Muscle layer of colon (tissue), 2 donors: ENCODE results near the gene TNFAIP8.

Source experiments
- H3K27ac ChIP-seq: one replicate; pipeline ENCODE4 v1.7.0; 2013; ENCODE audit warnings: low read depth, mild to moderate bottlenecking, low read length, moderate library complexity
- H3K27me3 ChIP-seq, 2 donors: one replicate each; pipeline ENCODE4 v1.7.0; 2013; ENCODE audit warnings: low read length in 2 of 2, mild to moderate bottlenecking in 2 of 2; ENCODE audit not compliant: insufficient read depth in 2 of 2, control insufficient read depth in 1 of 2
- H3K36me3 ChIP-seq: one replicate; pipeline ENCODE4 v1.7.0; 2013; ENCODE audit warnings: mild to moderate bottlenecking, low read length; ENCODE audit not compliant: insufficient read depth
- H3K4me1 ChIP-seq: one replicate; pipeline ENCODE4 v1.7.0; 2013; ENCODE audit warnings: mild to moderate bottlenecking, low read length; ENCODE audit not compliant: insufficient read depth
- H3K4me3 ChIP-seq, 2 donors: one replicate each; pipeline ENCODE4 v1.7.0; 2013; ENCODE audit warnings: low read length in 2 of 2, low read depth in 1 of 2, mild to moderate bottlenecking in 1 of 2, moderate library complexity in 1 of 2
- H3K9ac ChIP-seq: one replicate; pipeline ENCODE4 v1.7.0; 2013; ENCODE audit warnings: low read length
- H3K9me3 ChIP-seq: one replicate; pipeline ENCODE4 v1.7.0; 2013; ENCODE audit warnings: mild to moderate bottlenecking, low read length
- donor health status: abdominal sarcoma.
- donor health status: Adenocarcinoma of cecum.

The TNFAIP8 gene

DNA sequence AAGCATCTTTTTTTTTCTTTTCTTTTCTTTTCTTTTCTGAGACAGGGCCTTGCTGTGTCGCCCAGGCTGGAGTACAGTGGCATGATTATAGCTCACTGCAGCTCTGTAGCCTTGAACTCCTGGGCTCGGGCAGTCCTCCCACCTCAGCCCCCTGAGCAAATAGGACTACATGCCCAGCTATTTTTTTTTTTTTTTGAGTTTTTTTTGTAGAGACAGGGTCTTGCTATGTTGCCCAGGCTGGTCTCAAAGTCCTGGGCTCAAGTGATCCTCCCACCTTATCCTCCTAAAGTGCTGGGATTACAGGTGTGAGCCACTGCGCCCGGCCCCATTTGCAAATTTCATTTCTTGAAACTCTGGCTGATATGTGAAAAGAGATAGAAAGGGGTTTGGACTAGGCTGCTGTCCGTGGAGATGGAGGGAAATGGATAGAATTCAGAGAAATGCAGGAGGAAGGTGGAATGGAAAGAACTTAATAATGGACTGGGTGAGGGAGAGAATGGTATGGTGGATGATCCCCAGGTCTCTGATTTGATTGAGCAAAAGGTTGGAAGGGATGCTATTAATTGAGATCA, 32.9 kb downstream of the TNFAIP8 start:
- H3K9ac ChIP-seq: no peak overlapping the region
- H3K4me1 ChIP-seq: peaks cover 27% of the 10 kb centered on the region
- H3K36me3 ChIP-seq: no peaks in the 10 kb centered on the region
- no peaks in the 10 kb centered on the region for H3K27me3 ChIP-seq
- H3K4me3 ChIP-seq: peak overlapping the region in 1 of 2 donors; percentile 7
- H3K27ac ChIP-seq: peak overlapping the region; percentile 9
- H3K9me3 ChIP-seq: no peaks in the 10 kb centered on the region

DNA sequence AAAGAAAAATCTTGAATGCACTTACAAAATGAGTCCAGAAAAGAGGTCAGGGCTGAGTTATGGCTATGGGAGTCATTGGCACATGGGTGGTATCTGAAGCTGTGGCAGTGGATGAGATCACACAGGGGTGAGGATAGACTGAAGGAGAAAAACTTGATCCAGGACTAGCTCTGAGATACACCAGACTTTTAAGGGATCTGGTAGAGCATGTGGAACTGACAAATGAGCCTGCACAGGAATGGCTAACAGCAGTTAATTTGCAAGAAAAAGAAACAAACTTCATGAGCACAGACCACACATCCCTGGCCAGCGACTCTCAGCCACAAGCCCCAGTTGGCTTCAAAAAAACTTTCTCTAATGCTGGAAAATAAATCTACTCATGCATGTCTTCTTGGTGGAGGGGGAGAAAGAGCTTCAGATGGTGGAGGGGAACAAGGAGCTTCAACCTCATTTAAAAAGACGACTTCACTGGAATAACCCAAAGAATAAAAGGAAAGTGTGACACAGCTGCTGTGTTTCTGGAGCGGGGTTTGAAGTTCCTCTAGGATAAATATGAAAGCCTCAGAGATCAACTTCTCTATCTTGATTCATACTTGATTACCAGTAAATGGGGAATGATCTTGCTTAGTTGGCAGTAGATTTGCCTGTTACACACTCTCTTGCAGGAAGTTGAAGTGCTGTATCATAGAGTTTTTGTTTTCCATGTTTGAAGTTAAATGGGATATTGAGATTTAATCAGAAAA, 33.6 kb downstream of the TNFAIP8 start:
- Histone ChIP-seq H3K27me3 (no peaks in the 10 kb centered on the region), H3K36me3 (no peaks in the 10 kb centered on the region), H3K4me1 (peaks cover 27% of the 10 kb centered on the region), H3K4me3 (peak overlapping the region; percentile 7 to 10), H3K9me3 (no peaks in the 10 kb centered on the region), H3K27ac (peak overlapping the region; percentile 53), H3K9ac (no peak overlapping the region)

- Histone ChIP-seq H3K9ac (no peak overlapping the region), H3K27me3 (no peaks in the 10 kb centered on the region), H3K4me1 (peaks cover 20% of the 10 kb centered on the region), H3K4me3 (no peak overlapping the region), H3K36me3 (no peaks in the 10 kb centered on the region), H3K9me3 (no peaks in the 10 kb centered on the region), H3K27ac (no peak overlapping the region)
These were observed 34.6 kb downstream of the TNFAIP8 start for GRCh38 chr5:119390404-119390803.

- Histone ChIP-seq H3K4me1 (peaks cover 14% of the 10 kb centered on the region), H3K27me3 (no peaks in the 10 kb centered on the region), H3K9me3 (no peaks in the 10 kb centered on the region), H3K4me3 (no peak overlapping the region), H3K9ac (no peak overlapping the region), H3K36me3 (no peaks in the 10 kb centered on the region), H3K27ac (no peak overlapping the region)
These were observed 37.4 kb downstream of the TNFAIP8 start for GRCh38 chr5:119393201-119393691.

DNA sequence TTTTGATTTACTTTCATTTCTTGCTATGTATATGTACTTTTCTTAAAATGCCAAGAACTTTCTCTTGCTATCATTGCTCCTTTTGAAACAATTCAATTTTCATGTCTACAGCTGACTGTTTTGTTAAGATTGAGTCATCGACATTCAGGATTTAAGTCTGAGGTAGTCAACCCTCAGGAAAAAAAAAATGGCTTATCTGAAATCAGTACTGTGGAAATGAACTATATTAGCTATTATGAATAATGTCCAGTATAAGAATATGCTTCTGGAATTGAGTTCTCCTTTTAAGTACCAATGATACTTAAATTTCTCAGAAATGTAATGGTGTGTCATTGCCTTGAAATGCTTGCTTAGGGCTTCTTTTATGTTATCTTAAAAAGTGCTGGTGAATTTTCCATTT, 37.9 kb downstream of the TNFAIP8 start:
- Histone ChIP-seq H3K27me3 (no peaks in the 10 kb centered on the region), H3K4me1 (peaks cover 13% of the 10 kb centered on the region), H3K4me3 (no peak overlapping the region), H3K27ac (no peak overlapping the region), H3K36me3 (no peaks in the 10 kb centered on the region), H3K9ac (no peak overlapping the region), H3K9me3 (no peaks in the 10 kb centered on the region)

DNA sequence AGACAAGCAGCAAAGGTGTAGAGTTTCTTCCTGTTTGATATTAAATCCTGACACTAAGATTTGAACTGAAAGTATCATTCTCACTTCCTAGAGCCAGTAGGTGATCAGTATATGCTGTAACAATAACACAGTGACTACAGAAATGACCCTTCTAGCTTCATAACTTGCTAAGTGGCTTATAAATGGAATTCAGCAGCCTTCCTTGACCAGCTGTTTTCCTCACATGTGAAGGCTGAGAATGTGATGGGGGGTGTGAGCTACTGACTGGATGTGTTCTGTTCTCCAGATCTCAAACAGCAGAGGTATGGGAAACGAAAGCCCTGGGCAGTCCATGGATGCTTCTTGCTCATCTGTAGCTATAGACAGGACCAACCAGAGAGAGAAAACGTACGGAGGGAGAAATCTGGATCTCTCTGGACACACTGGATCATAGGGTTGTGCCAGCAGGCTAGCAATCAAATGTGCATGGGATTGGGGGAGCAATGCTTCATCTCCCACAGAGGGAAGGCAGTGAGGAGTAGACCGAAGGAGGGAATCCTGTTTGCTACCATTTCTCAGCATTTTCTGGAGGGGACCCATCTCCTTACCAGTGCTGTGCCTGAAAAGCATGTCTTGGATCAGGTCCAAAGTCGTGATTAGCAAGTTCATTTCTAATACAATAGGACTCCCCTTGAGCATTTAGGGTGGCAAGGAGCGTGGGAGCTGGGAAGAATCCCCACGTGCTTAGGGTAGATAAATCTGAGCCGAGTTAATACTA, 39.4 kb downstream of the TNFAIP8 start:
- Histone ChIP-seq H3K9me3 (no peaks in the 10 kb centered on the region), H3K9ac (no peak overlapping the region), H3K4me3 (no peak overlapping the region), H3K27me3 (no peaks in the 10 kb centered on the region), H3K27ac (no peak overlapping the region), H3K36me3 (no peaks in the 10 kb centered on the region), H3K4me1 (peaks cover 6% of the 10 kb centered on the region)

- Histone ChIP-seq H3K9me3 (no peaks in the 10 kb centered on the region), H3K27ac (no peak overlapping the region), H3K4me1 (peaks cover 6% of the 10 kb centered on the region), H3K27me3 (no peaks in the 10 kb centered on the region), H3K36me3 (no peaks in the 10 kb centered on the region), H3K9ac (no peak overlapping the region), H3K4me3 (no peak overlapping the region)
These were observed 40.3 kb downstream of the TNFAIP8 start for GRCh38 chr5:119396030-119396664.

DNA sequence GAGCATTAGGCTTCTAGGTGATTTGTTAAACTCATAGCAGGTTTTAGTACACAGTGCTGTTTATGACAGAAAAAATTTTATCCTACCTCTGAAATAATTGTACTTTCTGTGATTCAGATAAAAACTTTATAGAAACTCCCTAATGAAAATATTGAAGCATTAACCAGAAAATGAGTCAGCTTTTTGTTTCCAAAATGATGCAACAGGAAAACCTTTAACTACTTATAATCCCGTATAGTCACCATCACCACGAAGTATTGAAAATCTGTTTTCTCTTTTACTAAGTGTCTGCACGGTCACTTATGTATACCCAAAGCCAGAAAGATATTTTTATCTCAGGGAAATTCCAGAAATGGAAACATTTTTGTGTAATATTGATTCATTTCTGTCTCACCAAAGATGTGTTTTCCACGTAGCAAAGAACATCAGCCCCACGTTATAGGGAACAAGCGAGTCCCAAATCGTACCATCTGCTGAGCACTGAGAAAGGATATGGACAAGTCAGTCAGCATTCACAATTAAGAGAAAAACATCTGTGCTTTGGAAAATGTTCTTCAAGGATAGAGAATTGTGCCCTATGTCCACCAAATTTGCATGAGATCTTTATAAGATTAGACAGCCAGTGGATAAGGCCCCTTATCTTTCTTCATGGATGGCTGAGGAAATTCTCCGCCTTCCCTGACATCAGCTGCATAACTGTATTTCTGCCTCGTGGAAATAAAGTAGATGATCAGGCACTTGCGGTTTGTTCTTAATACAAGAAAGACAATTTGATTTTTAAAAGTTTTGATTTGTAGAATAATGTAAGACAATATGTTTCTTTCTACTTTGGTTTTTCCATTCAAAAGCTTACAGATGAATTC, 41.9 kb downstream of the TNFAIP8 start:
- Histone ChIP-seq H3K4me3 (no peak overlapping the region), H3K9me3 (no peaks in the 10 kb centered on the region), H3K27me3 (no peaks in the 10 kb centered on the region), H3K9ac (no peak overlapping the region), H3K36me3 (no peaks in the 10 kb centered on the region), H3K4me1 (peaks cover 6% of the 10 kb centered on the region), H3K27ac (no peak overlapping the region)

GRCh38 chr5:119398727-119399466, 43.1 kb downstream of the TNFAIP8 start:
- H3K27ac ChIP-seq: no peak overlapping the region
- no peak overlapping the region for H3K9ac ChIP-seq
- peaks cover 6% of the 10 kb centered on the region for H3K4me1 ChIP-seq
- H3K36me3 ChIP-seq: no peaks in the 10 kb centered on the region
- H3K27me3 ChIP-seq: no peaks in the 10 kb centered on the region
- H3K4me3 ChIP-seq: no peak overlapping the region
- no peaks in the 10 kb centered on the region for H3K9me3 ChIP-seq

GRCh38 chr5:119400245-119400644, 44.4 kb downstream of the TNFAIP8 start:
- no peaks in the 10 kb centered on the region for H3K27me3 ChIP-seq
- no peak overlapping the region for H3K4me3 ChIP-seq
- no peak overlapping the region for H3K27ac ChIP-seq
- no peaks in the 10 kb centered on the region for H3K9me3 ChIP-seq
- H3K4me1 ChIP-seq: peaks cover 6% of the 10 kb centered on the region
- no peaks in the 10 kb centered on the region for H3K36me3 ChIP-seq
- H3K9ac ChIP-seq: no peak overlapping the region
